Keratinocyte (primary cell): Measurements from ENCODE around the gene DNM1.

ENCODE experiments used
- EZH2 ChIP-seq: IDR thresholded peaks from one replicate; pipeline ENCODE4 v1.6.1; 2012; ENCODE audit warnings: inconsistent platforms, mild to moderate bottlenecking, low read length, moderate library complexity
- TF ChIP-seq, protein P1 (sequence below), 3 experiments: IDR thresholded peaks in 1 of 3; conservative IDR thresholded peaks in 1 of 3; optimal IDR thresholded peaks in 1 of 3; 2 replicates in 2 of 3; 3 replicates in 1 of 3; pipeline versions ENCODE3 to v1.5.1; 2011; ENCODE audit warnings: low read length in 3 of 3, mild to moderate bottlenecking in 3 of 3, moderate library complexity in 2 of 3, control low read depth in 1 of 3, inconsistent platforms in 1 of 3; ENCODE audit not compliant: insufficient read depth in 2 of 3; ENCODE audit errors: extremely low read depth in 1 of 3

- TF ChIP-seq, protein P1, sequence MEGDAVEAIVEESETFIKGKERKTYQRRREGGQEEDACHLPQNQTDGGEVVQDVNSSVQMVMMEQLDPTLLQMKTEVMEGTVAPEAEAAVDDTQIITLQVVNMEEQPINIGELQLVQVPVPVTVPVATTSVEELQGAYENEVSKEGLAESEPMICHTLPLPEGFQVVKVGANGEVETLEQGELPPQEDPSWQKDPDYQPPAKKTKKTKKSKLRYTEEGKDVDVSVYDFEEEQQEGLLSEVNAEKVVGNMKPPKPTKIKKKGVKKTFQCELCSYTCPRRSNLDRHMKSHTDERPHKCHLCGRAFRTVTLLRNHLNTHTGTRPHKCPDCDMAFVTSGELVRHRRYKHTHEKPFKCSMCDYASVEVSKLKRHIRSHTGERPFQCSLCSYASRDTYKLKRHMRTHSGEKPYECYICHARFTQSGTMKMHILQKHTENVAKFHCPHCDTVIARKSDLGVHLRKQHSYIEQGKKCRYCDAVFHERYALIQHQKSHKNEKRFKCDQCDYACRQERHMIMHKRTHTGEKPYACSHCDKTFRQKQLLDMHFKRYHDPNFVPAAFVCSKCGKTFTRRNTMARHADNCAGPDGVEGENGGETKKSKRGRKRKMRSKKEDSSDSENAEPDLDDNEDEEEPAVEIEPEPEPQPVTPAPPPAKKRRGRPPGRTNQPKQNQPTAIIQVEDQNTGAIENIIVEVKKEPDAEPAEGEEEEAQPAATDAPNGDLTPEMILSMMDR (optimal IDR thresholded peaks at IDR 0.05 in 1 of 3, IDR thresholded peaks at IDR 0.05 in 1 of 3, conservative IDR thresholded peaks at IDR 0.05 in 1 of 3; ENCODE audit: extremely low read depth in 1 of 3, insufficient read depth in 2 of 3, low read length in 3 of 3), result no peak
- TF ChIP-seq EZH2, result no peak
Observed at GRCh38 chr9:128204858-128205257, 1.7 kb downstream of the DNM1 start.
